H9 (cell line): ENCODE results near the gene SERTAD1. TPM values are rescaled to one million over a fixed set of nuclear protein-coding genes. Genes with fewer than 3 reads are reported as not detected.
A peak's percentile ranks its signal among the peaks of the same experiment; 100 is the strongest.

Experiments
- DNase-seq: peaks from one replicate; pipeline ENCODE4 v3.0.0-alpha.2; 2017
- H2AFZ ChIP-seq: one replicate; pipeline ENCODE4 v1.6.1; 2013; ENCODE audit warnings: mild to moderate bottlenecking, low read length, control low read depth, moderate library complexity
- H2AK5ac ChIP-seq: 2 replicates; pipeline ENCODE4 v1.6.1; 2013; ENCODE audit warnings: low read length, control low read depth, mixed read lengths; ENCODE audit not compliant: insufficient read length
- H2BK120ac ChIP-seq: one replicate; pipeline ENCODE4 v1.6.1; 2013; ENCODE audit warnings: low read depth, mild to moderate bottlenecking, low read length, control low read depth, inconsistent platforms; ENCODE audit not compliant: poor library complexity, severe bottlenecking
- H2BK12ac ChIP-seq: 2 replicates; pipeline ENCODE4 v1.6.1; 2013; ENCODE audit warnings: low read length, control low read depth, mixed read lengths, low read depth; ENCODE audit not compliant: insufficient read length
- H2BK15ac ChIP-seq: 2 replicates; pipeline ENCODE4 v1.6.1; 2013; ENCODE audit warnings: low read depth, low read length, control low read depth
- H2BK20ac ChIP-seq: one replicate; pipeline ENCODE4 v1.6.1; 2013; ENCODE audit warnings: low read depth, mild to moderate bottlenecking, low read length, control low read depth, inconsistent platforms; ENCODE audit not compliant: poor library complexity, severe bottlenecking
- H2BK5ac ChIP-seq: 2 replicates; pipeline ENCODE4 v1.6.1; 2013; ENCODE audit warnings: low read length, control low read depth, mixed read lengths; ENCODE audit not compliant: insufficient read length
- H3K14ac ChIP-seq: 2 replicates; pipeline ENCODE4 v1.6.1; 2013; ENCODE audit warnings: low read length, control low read depth; ENCODE audit not compliant: insufficient read depth
- H3K18ac ChIP-seq: 2 replicates; pipeline ENCODE4 v1.6.1; 2013; ENCODE audit warnings: low read depth, mild to moderate bottlenecking, mixed read lengths, low read length, control low read depth; ENCODE audit not compliant: insufficient read length
- H3K23ac ChIP-seq: 2 replicates; pipeline ENCODE4 v1.6.1; 2013; ENCODE audit warnings: low read length, control low read depth, mixed read lengths, low read depth; ENCODE audit not compliant: insufficient read length
- H3K23me2 ChIP-seq: 2 replicates; pipeline ENCODE4 v1.6.1; 2013; ENCODE audit warnings: low read depth, mild to moderate bottlenecking, mixed read lengths, low read length, control low read depth; ENCODE audit not compliant: insufficient read length, poor library complexity, severe bottlenecking
- H3K27ac ChIP-seq: 2 replicates; pipeline ENCODE4 v1.5.1; 2013; ENCODE audit warnings: low read length, control low read depth, mixed read lengths, low read depth; ENCODE audit not compliant: insufficient read length
- H3K27me3 ChIP-seq: 2 replicates; pipeline ENCODE4 v1.6.1; 2013; ENCODE audit warnings: low read length, control low read depth, inconsistent platforms; ENCODE audit not compliant: insufficient read depth
- H3K4ac ChIP-seq: 2 replicates; pipeline ENCODE4 v1.6.1; 2013; ENCODE audit warnings: low read depth, mild to moderate bottlenecking, control low read depth, inconsistent platforms, low read length, moderate library complexity
- H3K4me1 ChIP-seq: 2 replicates; pipeline ENCODE4 v1.6.1; 2013; ENCODE audit warnings: low read length, control low read depth, inconsistent platforms; ENCODE audit not compliant: insufficient read depth
- H3K4me2 ChIP-seq: 2 replicates; pipeline ENCODE4 v1.6.1; 2013; ENCODE audit warnings: low read length, control low read depth, mixed read lengths; ENCODE audit not compliant: insufficient read length, insufficient read depth
- H3K56ac ChIP-seq: 2 replicates; pipeline ENCODE4 v1.6.1; 2013; ENCODE audit warnings: low read depth, mild to moderate bottlenecking, mixed read lengths, low read length, control low read depth; ENCODE audit not compliant: insufficient read length
- H3K79me1 ChIP-seq: 2 replicates; pipeline ENCODE4 v1.6.1; 2013; ENCODE audit warnings: low read depth, mild to moderate bottlenecking, moderate library complexity, low read length, control low read depth, inconsistent platforms; ENCODE audit not compliant: insufficient read depth, poor library complexity, severe bottlenecking
- H3K79me2 ChIP-seq: 2 replicates; pipeline ENCODE4 v1.6.1; 2013; ENCODE audit warnings: low read length, control low read depth, inconsistent platforms; ENCODE audit not compliant: insufficient read depth
- H3K9ac ChIP-seq: 2 replicates; pipeline ENCODE4 v1.6.1; 2013; ENCODE audit warnings: low read length, control low read depth, mixed read lengths; ENCODE audit not compliant: insufficient read length; ENCODE audit errors: extremely low read depth
- H3K9me3 ChIP-seq: one replicate; pipeline ENCODE4 v1.6.1; 2013; ENCODE audit warnings: low read depth, low read length, inconsistent platforms; ENCODE audit not compliant: control insufficient read depth
- H3T11ph ChIP-seq: one replicate; pipeline ENCODE4 v1.6.1; 2013; ENCODE audit warnings: mild to moderate bottlenecking, low read length, control low read depth, inconsistent platforms
- H4K20me1 ChIP-seq: one replicate; pipeline ENCODE4 v1.6.1; 2013; ENCODE audit not compliant: control insufficient read depth, insufficient read length, insufficient read depth
- H4K5ac ChIP-seq: 2 replicates; pipeline ENCODE4 v1.6.1; 2013; ENCODE audit warnings: low read depth, mild to moderate bottlenecking, mixed read lengths, low read length, control low read depth; ENCODE audit not compliant: insufficient read length
- H4K8ac ChIP-seq: replicated peaks from 2 replicates; pipeline ENCODE4 v1.6.1; 2013; ENCODE audit warnings: low read length, control low read depth, mixed read lengths, low read depth; ENCODE audit not compliant: insufficient read length
- H4K91ac ChIP-seq: 2 replicates; pipeline ENCODE4 v1.6.1; 2013; ENCODE audit warnings: low read depth, mild to moderate bottlenecking, moderate library complexity, mixed read lengths, low read length, control low read depth; ENCODE audit not compliant: insufficient read length
- H3K27ac Mint-ChIP-seq, 3 experiments: 2 replicates in 2 of 3; 3 replicates in 1 of 3; pipeline ENCODE4 v1.8.0; 2020 to 2021; ENCODE audit warnings: mixed read lengths in 3 of 3, mild to moderate bottlenecking in 1 of 3, moderate library complexity in 1 of 3
- H3K27me3 Mint-ChIP-seq: 2 replicates; pipeline ENCODE4 v1.8.0; 2021; ENCODE audit warnings: low read depth, mild to moderate bottlenecking, moderate library complexity, mixed read lengths
- H3K36me3 Mint-ChIP-seq, 3 experiments: 2 replicates in 2 of 3; 3 replicates in 1 of 3; pipeline ENCODE4 v1.8.0; 2020 to 2021; ENCODE audit warnings: low read depth in 3 of 3, mixed read lengths in 3 of 3; ENCODE audit not compliant: insufficient read depth in 1 of 3
- H3K4me1 Mint-ChIP-seq, 2 experiments: 2 replicates each; pipeline ENCODE4 v1.8.0; 2020; ENCODE audit warnings: mixed read lengths in 2 of 2
- H3K4me3 Mint-ChIP-seq, 2 experiments: 2 replicates in 1 of 2; 3 replicates in 1 of 2; pipeline ENCODE4 v1.8.0; 2020 to 2021; ENCODE audit warnings: mild to moderate bottlenecking in 2 of 2, mixed read lengths in 2 of 2, moderate library complexity in 1 of 2
- H3K9me3 Mint-ChIP-seq, 2 experiments: 2 replicates in 1 of 2; 3 replicates in 1 of 2; pipeline ENCODE4 v1.8.0; 2020; ENCODE audit warnings: mild to moderate bottlenecking in 2 of 2, mixed read lengths in 2 of 2, moderate library complexity in 1 of 2
- CTCF ChIP-seq: fragments of 200-600 bp; sonication (generic); conservative IDR thresholded peaks from 3 replicates; pipeline ENCODE4 v1.8.0; 2021; ENCODE audit warnings: antibody characterized with exemption, mild to moderate bottlenecking
- WGBS: extraction: QIAGEN DNeasy Blood & Tissue Kit; methylation state at CpG from one replicate; pipeline ENCODE4 v1.1.7; 2013; ENCODE audit warnings: missing lambda C conversion rate, low lambda C conversion rate, mixed read lengths; ENCODE audit not compliant: insufficient read length; ENCODE audit errors: extremely low coverage; 5-methylcytosine and 5-hydroxymethylcytosine counted together
- total RNA-seq: library from RNA; stranded (reverse); gene quantifications from 2 replicates; pipeline ENCODE4 v1.2.1, GENCODE V29; 2021

Gene SERTAD1
- total RNA-seq, 1 experiment from 2014 or later = 7.9 TPM

GRCh38 chr19:40390084-40390742 is 35.6 kb downstream of the SERTAD1 start, which contains the start of gene HIPK4:
TSS of gene HIPK4 (minus strand) at chr19:40390181. CDS start at chr19:40389902, 279 bp downstream.
- Histone ChIP-seq H3K4me2 (no peak within 1 kb of the TSS), H2AFZ (no peak within 1 kb of the TSS), H3K79me1 (no peaks in the 10 kb centered on the region), H3K9me3 (no peaks in the 10 kb centered on the region), H3K27me3 (no peaks in the 10 kb centered on the region), H3K23me2 (no peaks in the 10 kb centered on the region), H3K27ac (no peak within 1 kb of the TSS), H3T11ph (no peak within 1 kb of the TSS), H3K14ac (no peak within 1 kb of the TSS; the same call in 1 of the 2 replicates), H2BK15ac (no peak within 1 kb of the TSS), H3K18ac (no peak within 1 kb of the TSS), H2BK120ac (no peak within 1 kb of the TSS), H3K9ac (no peak within 1 kb of the TSS), H2BK5ac (no peak within 1 kb of the TSS), H2BK12ac (no peak within 1 kb of the TSS), H3K23ac (no peak within 1 kb of the TSS), H4K8ac (no peak within 1 kb of the TSS), H3K4me1 (no peaks in the 10 kb centered on the region), H4K5ac (no peak within 1 kb of the TSS), H4K20me1 (no peaks in the 10 kb centered on the region), H3K79me2 (no peaks in the 10 kb centered on the region), H3K56ac (no peak within 1 kb of the TSS), H3K4ac (no peak within 1 kb of the TSS), H2BK20ac (no peak within 1 kb of the TSS), H4K91ac (no peak within 1 kb of the TSS), H2AK5ac (no peak within 1 kb of the TSS)
- Mint-ChIP-seq H3K27me3 (peaks cover 4% of the 10 kb centered on the region; the same call in 1 of the 2 replicates), H3K9me3 (no peaks in the 10 kb centered on the region), H3K36me3 (no peaks in the 10 kb centered on the region), H3K27ac (peak within 1 kb of the TSS in 1 of 3 experiments; percentile 44; a peak in 1 of 7 replicates), H3K4me1 (peaks cover 7 to 9% of the 10 kb centered on the region in 2 experiments), H3K4me3 (no peak within 1 kb of the TSS)
- TF ChIP-seq CTCF = no peak
- DNase-seq = no peak
- no CpG with 5 or more reads among the region's 10 CpGs for WGBS
